Caki2 (cell line): ENCODE data around the gene ASB7. TPM values are rescaled to one million over a fixed set of nuclear protein-coding genes. Genes with fewer than 3 reads are reported as not detected.

Experiments used
- DNase-seq: peaks from one replicate; pipeline ENCODE4 v3.0.0-alpha.2; 2015; ENCODE audit warnings: low read depth
- in situ Hi-C: cut with HindIII; loops from 2 replicates; pipeline ENCODE4 v1.10.0; 2016; ENCODE audit warnings: low sequenced_read_pairs, low pct_unique_long_range_greater_than_20kb, mixed read lengths
- total RNA-seq: library from RNA; depleted of rRNA; stranded (reverse); fragments of >200 nt; shearing (Covaris generic); gene quantifications from 2 replicates; pipeline ENCODE4 v1.2.3, GENCODE V29; 2014; ENCODE audit warnings: low replicate concordance; rRNA removed

The ASB7 gene
- total RNA-seq, 1 experiment from 2014 or later, result 20.2 TPM

DNA sequence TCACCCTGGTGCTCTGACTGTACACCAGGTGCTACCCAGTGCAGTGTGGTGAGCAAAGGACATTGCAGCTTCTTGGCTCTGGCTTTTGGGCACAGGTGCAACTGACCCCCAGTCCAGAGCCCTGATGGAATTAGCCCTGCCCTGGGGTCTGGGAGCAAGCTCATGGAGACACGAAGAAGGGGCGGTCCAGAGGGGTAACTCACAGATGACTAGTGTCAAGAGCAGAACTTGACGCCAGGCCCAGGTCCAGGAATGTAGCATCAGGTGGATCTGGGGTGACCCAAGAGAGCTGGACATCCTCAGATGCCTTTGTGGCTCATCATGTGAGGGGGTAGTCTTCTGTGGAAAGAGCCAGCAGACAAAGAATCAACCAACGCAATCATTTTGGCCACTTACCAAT, 88.9 kb downstream of the ASB7 start:
- DNase-seq, result no peak
- in situ Hi-C loops, result no loop called here

- no peak for DNase-seq
- in situ Hi-C loops, result no loop called here
Measured at GRCh38 chr15:100692246-100692645, 89.9 kb downstream of the ASB7 start.

GRCh38 chr15:100692671-100693070, 90.3 kb downstream of the ASB7 start:
- in situ Hi-C loops, result no loop called here
- DNase-seq, result no peak

DNA sequence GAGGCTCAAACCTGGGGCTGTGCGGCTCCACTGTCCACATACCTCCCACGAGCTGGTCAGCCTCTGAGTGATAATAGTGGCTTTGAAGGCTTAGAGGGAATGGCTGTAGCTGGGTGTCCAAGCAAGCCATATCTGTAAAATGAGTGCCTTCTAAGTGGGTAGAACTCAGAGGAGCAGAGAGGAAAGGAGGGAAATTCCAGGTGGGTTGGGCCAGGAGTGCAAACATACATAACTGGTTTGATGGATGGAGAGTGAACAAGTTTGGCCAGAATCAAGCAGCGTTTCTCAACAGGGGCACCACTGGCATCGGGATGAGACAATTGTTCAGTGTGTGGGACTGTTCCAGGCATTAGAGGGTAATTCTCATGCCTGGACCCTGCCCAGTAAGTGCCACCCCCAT, 91.1 kb downstream of the ASB7 start:
- in situ Hi-C loops, result no loop called here
- no peak for DNase-seq

- in situ Hi-C loops, result no loop called here
- no peak for DNase-seq
Measured at GRCh38 chr15:100694381-100695021, 92.1 kb downstream of the ASB7 start.

DNA sequence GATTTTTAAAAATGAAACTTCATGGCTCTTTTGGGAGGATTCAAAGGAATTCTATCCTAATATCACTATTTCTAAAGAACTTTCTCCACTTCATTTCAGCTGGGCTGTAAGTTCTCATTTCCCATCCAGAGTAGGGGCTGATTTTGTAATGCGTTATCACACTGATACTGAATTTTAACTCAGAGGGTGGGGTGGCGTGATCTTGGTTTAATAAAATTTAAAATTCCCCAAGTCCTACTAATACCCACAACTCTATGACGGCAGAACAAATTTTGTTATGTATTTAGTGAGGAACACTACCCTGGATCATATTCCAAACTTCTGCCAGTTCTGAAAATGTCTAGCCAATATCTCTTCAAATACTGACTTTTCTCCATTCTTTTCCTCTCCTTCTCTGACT, 92.7 kb downstream of the ASB7 start:
- in situ Hi-C loops, result no loop called here
- DNase-seq, result no peak

- no peak for DNase-seq
- in situ Hi-C loops, result no loop called here
Measured at GRCh38 chr15:100696452-100696851, 94.1 kb downstream of the ASB7 start.

Other genes starting within 250 kb of the ASB7 start
- gene CERS3, start 73.6 kb upstream of the ASB7 start, total RNA-seq, result not detected in 2 replicates
- gene LINS1, start 405 bp upstream of the ASB7 start, total RNA-seq, result 7.8 and 16.1 TPM in 2 replicates